Measurements from ENCODE around the gene RBP7.

The RBP7 gene

GRCh38 chr1:9996624-9997582 is at the start of gene RBP7:
Gene RBP7 (plus strand): TSS chr1:9997228. CDS start chr1:9997259, 31 bp downstream.
- H3K27ac ChIP-seq, result no peak within 1 kb of the TSS
- TF ChIP-seq ZFX (IDR thresholded peaks at IDR 0.05; ENCODE audit: borderline replicate concordance) (no peak), CTCF (IDR thresholded peaks at IDR 0.05) (no peak)

DNA sequence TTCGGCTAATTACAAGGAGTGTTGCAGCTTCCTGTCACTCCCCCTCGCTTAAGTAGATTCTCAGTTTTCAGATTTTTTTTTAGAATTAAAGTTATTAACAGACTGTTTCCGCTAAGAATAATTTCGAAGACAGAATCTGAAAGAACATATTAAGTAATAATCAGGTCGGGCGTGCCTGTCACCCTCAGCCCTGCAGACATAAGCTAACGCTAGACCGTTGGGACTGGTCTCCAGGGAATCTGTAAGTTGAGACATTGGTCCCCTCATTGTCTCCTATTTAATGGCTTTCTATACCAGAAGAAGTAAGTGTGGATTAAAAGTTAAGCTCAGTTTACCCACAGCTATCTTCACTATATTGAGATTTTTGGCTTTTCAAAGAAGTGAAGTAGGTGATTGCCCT is 39.3 kb upstream of the RBP7 start:
- H3K27ac ChIP-seq, result no peak overlapping the region
- no peak for TF ChIP-seq CTCF (IDR thresholded peaks at IDR 0.05)
- TF ChIP-seq ZFX (IDR thresholded peaks at IDR 0.05; ENCODE audit: borderline replicate concordance), result no peak

DNA sequence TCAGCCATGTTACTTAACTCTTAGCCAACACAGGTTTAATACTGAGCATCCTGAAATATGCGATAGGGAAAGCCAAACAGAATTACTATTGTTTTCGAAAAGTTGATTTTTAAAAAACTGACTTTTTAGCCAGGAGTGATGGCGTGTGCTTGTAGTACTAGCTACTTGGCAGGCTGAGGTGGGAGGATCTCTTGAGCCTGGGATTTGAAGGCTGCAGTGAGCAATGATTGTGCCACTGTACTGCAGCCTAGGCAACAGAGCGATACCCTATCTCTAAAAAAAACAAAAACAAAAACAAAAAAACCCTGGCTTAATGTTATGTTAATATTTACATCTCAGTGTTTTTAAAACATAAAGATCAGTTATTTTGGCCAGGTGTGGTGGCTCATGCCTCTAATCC is 37.0 kb upstream of the RBP7 start:
- TF ChIP-seq CTCF (IDR thresholded peaks at IDR 0.05), result no peak
- no peak for TF ChIP-seq ZFX (IDR thresholded peaks at IDR 0.05; ENCODE audit: borderline replicate concordance)
- peak overlapping the region; percentile 65 for H3K27ac ChIP-seq

GRCh38 chr1:9960706-9961562 is 36.1 kb upstream of the RBP7 start:
- TF ChIP-seq ZFX (IDR thresholded peaks at IDR 0.05; ENCODE audit: borderline replicate concordance), result no peak
- TF ChIP-seq CTCF (IDR thresholded peaks at IDR 0.05), result no peak
- H3K27ac ChIP-seq, result peak overlapping the region; percentile 65

DNA sequence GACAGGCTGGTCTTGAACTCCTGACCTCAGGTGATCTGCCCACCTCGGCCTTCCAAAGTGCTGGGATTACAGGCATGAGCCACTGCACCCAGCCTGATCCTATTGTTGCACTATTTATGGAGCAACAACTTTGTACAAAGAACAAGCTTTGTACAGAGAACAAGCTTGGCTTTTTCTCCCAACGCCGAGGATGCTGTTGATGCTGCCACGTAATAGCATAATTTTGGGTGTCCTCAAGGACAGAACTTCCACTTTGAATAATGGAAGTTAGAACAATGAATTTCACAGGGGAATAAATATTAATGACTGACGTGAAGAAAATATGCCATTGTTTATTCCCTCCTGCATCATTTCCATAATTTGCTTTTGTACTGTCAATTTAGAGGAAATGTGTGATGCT is 12.8 kb upstream of the RBP7 start:
- TF ChIP-seq CTCF (IDR thresholded peaks at IDR 0.05), result no peak
- TF ChIP-seq ZFX (IDR thresholded peaks at IDR 0.05; ENCODE audit: borderline replicate concordance), result no peak
- no peak overlapping the region for H3K27ac ChIP-seq

- TF ChIP-seq CTCF (IDR thresholded peaks at IDR 0.05) (no peak), ZFX (IDR thresholded peaks at IDR 0.05; ENCODE audit: borderline replicate concordance) (no peak)
- no peak overlapping the region for H3K27ac ChIP-seq
These were observed 12.0 kb upstream of the RBP7 start for GRCh38 chr1:9985001-9985400.
